ENCODE measurements around the gene CCDC177. TPM values are rescaled to one million over a fixed set of nuclear protein-coding genes. Genes with fewer than 3 reads are reported as not detected.

CCDC177 gene
- total and polyA plus RNA-seq, 4 donors, result 0.08 TPM; not detected in 3

DNA sequence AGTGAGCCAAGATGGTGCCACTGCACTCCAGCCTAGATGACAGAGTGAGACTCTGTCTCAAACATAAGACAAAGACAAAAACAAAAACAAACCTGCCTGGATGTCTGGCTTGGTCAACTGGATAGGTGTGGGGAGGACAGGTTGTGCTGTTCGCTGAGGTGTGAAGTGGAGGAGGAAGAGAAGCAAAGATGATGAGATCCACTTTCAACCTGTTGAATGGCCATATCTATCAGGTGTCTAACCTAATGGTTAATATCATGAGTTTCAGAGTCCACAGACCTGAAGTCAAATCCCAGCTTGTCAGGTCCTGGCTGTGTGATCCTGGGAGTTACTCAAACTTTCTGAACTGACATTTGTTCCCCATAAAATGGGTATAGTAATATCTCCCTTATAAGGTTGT lies 9.7 kb upstream of the CCDC177 start:
- no peaks in the 10 kb centered on the region for H3K9me3 ChIP-seq (ENCODE audit: control insufficient read depth in 4 of 4, low read length in 3 of 4)
- H3K27me3 ChIP-seq (ENCODE audit: control insufficient read depth in 4 of 4, insufficient read depth in 4 of 4, low read length in 3 of 4), result no peaks in the 10 kb centered on the region
- no peak overlapping the region for H3K9ac ChIP-seq (ENCODE audit: low read depth in 1 of 2, low read length in 2 of 2)
- H3K4me1 ChIP-seq (ENCODE audit: control insufficient read depth in 4 of 4, insufficient read depth in 4 of 4, low read length in 3 of 4), result peaks cover 0 to 8% (median 3%) of the 10 kb centered on the region in 4 donors
- H3K27ac ChIP-seq (ENCODE audit: low read depth in 1 of 2, low read length in 2 of 2), result no peak overlapping the region
- no peak overlapping the region for H3K4me3 ChIP-seq (ENCODE audit: low read depth in 1 of 3, low read length in 3 of 3)
- H3K36me3 ChIP-seq (ENCODE audit: control insufficient read depth in 4 of 4, insufficient read depth in 3 of 4, low read depth in 1 of 4, low read length in 3 of 4), result no peaks in the 10 kb centered on the region
- 93% methylated on average over 1 of the region's 1 CpG for WGBS
- no peak for DNase-seq (ENCODE audit: low spot score)
- TF ChIP-seq RAD21 (IDR thresholded peaks at IDR 0.05), result no peak
- no peak for TF ChIP-seq FOXA1 (IDR thresholded peaks at IDR 0.05)
- TF ChIP-seq NR2F2 (IDR thresholded peaks at IDR 0.05), result no peak
- no peak for TF ChIP-seq EGR1 (IDR thresholded peaks at IDR 0.05; ENCODE audit: low read depth in 2 of 2)
- no peak for TF ChIP-seq RXRA (IDR thresholded peaks at IDR 0.05)

- Histone ChIP-seq H3K27me3 (ENCODE audit: control insufficient read depth in 4 of 4, insufficient read depth in 4 of 4, low read length in 3 of 4) (no peaks in the 10 kb centered on the region), H3K4me3 (ENCODE audit: low read depth in 1 of 3, low read length in 3 of 3) (no peak overlapping the region), H3K27ac (ENCODE audit: low read depth in 1 of 2, low read length in 2 of 2) (no peak overlapping the region), H3K36me3 (ENCODE audit: control insufficient read depth in 4 of 4, insufficient read depth in 3 of 4, low read depth in 1 of 4, low read length in 3 of 4) (no peaks in the 10 kb centered on the region), H3K9me3 (ENCODE audit: control insufficient read depth in 4 of 4, low read length in 3 of 4) (no peaks in the 10 kb centered on the region), H3K9ac (ENCODE audit: low read depth in 1 of 2, low read length in 2 of 2) (no peak overlapping the region), H3K4me1 (ENCODE audit: control insufficient read depth in 4 of 4, insufficient read depth in 4 of 4, low read length in 3 of 4) (peaks cover 0 to 8% (median 3%) of the 10 kb centered on the region in 4 donors)
- TF ChIP-seq FOXA2 (IDR thresholded peaks at IDR 0.05) (no peak), EGR1 (IDR thresholded peaks at IDR 0.05; ENCODE audit: low read depth in 2 of 2) (no peak), NR2F2 (IDR thresholded peaks at IDR 0.05) (no peak), RXRA (IDR thresholded peaks at IDR 0.05) (no peak), GABPA (IDR thresholded peaks at IDR 0.05 in 1 of 2, conservative IDR thresholded peaks at IDR 0.05 in 1 of 2) (no peak), YY1 (IDR thresholded peaks at IDR 0.05) (no peak)
- no peak for DNase-seq (ENCODE audit: low spot score)
- 91% methylated on average over 4 of the region's 4 CpGs for whole genome bisulfite sequencing
Measured at GRCh38 chr14:69582829-69583228, 8.2 kb upstream of the CCDC177 start.

- Histone ChIP-seq H3K36me3 (ENCODE audit: control insufficient read depth in 4 of 4, insufficient read depth in 3 of 4, low read depth in 1 of 4, low read length in 3 of 4) (no peaks in the 10 kb centered on the region), H3K9ac (ENCODE audit: low read depth in 1 of 2, low read length in 2 of 2) (no peak overlapping the region), H3K4me3 (ENCODE audit: low read depth in 1 of 3, low read length in 3 of 3) (no peak overlapping the region), H3K27ac (ENCODE audit: low read depth in 1 of 2, low read length in 2 of 2) (no peak overlapping the region), H3K9me3 (ENCODE audit: control insufficient read depth in 4 of 4, low read length in 3 of 4) (no peaks in the 10 kb centered on the region), H3K27me3 (ENCODE audit: control insufficient read depth in 4 of 4, insufficient read depth in 4 of 4, low read length in 3 of 4) (no peaks in the 10 kb centered on the region), H3K4me1 (ENCODE audit: control insufficient read depth in 4 of 4, insufficient read depth in 4 of 4, low read length in 3 of 4) (peaks cover 0 to 5% (median 3%) of the 10 kb centered on the region in 4 donors)
- no peak for DNase-seq (ENCODE audit: low spot score)
- TF ChIP-seq RXRA (IDR thresholded peaks at IDR 0.05), result no peak
- no peak for TF ChIP-seq EGR1 (IDR thresholded peaks at IDR 0.05; ENCODE audit: low read depth in 2 of 2)
- TF ChIP-seq, protein P1, sequence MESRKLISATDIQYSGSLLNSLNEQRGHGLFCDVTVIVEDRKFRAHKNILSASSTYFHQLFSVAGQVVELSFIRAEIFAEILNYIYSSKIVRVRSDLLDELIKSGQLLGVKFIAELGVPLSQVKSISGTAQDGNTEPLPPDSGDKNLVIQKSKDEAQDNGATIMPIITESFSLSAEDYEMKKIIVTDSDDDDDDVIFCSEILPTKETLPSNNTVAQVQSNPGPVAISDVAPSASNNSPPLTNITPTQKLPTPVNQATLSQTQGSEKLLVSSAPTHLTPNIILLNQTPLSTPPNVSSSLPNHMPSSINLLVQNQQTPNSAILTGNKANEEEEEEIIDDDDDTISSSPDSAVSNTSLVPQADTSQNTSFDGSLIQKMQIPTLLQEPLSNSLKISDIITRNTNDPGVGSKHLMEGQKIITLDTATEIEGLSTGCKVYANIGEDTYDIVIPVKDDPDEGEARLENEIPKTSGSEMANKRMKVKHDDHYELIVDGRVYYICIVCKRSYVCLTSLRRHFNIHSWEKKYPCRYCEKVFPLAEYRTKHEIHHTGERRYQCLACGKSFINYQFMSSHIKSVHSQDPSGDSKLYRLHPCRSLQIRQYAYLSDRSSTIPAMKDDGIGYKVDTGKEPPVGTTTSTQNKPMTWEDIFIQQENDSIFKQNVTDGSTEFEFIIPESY (IDR thresholded peaks at IDR 0.05), result no peak
- TF ChIP-seq HNF4A (conservative IDR thresholded peaks at IDR 0.05), result no peak
- no peak for TF ChIP-seq GABPA (IDR thresholded peaks at IDR 0.05 in 1 of 2, conservative IDR thresholded peaks at IDR 0.05 in 1 of 2)
- WGBS, result 98% methylated on average over 1 of the region's 1 CpG
Measured at GRCh38 chr14:69582212-69582611, 7.5 kb upstream of the CCDC177 start.

DNA sequence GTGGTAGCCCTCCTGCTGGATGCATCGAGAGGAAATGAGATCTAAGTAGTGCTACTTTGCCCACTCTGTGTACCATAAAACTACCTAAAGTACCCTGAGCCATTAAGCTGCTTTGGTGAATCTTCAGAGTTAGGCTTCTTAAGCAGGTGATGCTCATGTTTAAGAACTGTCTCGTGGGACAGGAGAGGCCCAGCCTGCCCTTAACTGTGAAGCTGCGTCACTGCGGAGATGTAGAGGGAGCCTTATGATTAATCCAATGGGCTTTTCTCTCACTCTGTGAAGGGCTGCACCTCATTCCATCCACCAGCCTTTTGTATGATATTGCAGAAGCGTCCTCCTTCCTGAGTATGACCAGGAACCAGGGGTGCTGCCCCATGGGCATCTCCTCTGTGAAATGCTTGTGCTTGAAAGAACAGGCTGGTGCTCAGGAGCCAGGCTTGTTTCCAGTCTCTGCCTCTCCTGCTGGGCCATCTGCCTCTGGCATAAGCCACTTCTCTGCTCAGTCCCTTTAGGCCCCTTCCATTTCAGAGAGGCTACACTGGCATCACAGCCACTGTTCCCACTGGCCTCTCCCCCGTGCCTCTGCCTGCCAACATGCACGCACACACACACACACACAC lies 6.8 kb upstream of the CCDC177 start:
- Histone ChIP-seq H3K27me3 (ENCODE audit: control insufficient read depth in 4 of 4, insufficient read depth in 4 of 4, low read length in 3 of 4) (no peaks in the 10 kb centered on the region), H3K9me3 (ENCODE audit: control insufficient read depth in 4 of 4, low read length in 3 of 4) (no peaks in the 10 kb centered on the region), H3K4me1 (ENCODE audit: control insufficient read depth in 4 of 4, insufficient read depth in 4 of 4, low read length in 3 of 4) (peaks cover 0 to 5% (median 3%) of the 10 kb centered on the region in 4 donors), H3K4me3 (ENCODE audit: low read depth in 1 of 3, low read length in 3 of 3) (no peak overlapping the region), H3K36me3 (ENCODE audit: control insufficient read depth in 4 of 4, insufficient read depth in 3 of 4, low read depth in 1 of 4, low read length in 3 of 4) (no peaks in the 10 kb centered on the region), H3K27ac (ENCODE audit: low read depth in 1 of 2, low read length in 2 of 2) (no peak overlapping the region), H3K9ac (ENCODE audit: low read depth in 1 of 2, low read length in 2 of 2) (no peak overlapping the region)
- WGBS, result 93% methylated on average over 7 of the region's 7 CpGs
- DNase-seq (ENCODE audit: low spot score), result no peak
- TF ChIP-seq RXRA (IDR thresholded peaks at IDR 0.05) (no peak), EGR1 (IDR thresholded peaks at IDR 0.05; ENCODE audit: low read depth in 2 of 2) (no peak), REST (IDR thresholded peaks at IDR 0.05) (no peak), FOXA1 (IDR thresholded peaks at IDR 0.05) (no peak), NR2F2 (IDR thresholded peaks at IDR 0.05) (no peak), RAD21 (IDR thresholded peaks at IDR 0.05) (no peak), TAF1 (conservative IDR thresholded peaks at IDR 0.05) (no peak), JUND (IDR thresholded peaks at IDR 0.05) (no peak)
